Erythroblast (primary cell): ENCODE results near the gene CLNK.

Experiments used
- GATA1 ChIP-seq: IDR thresholded peaks from 2 replicates; pipeline ENCODE4 v1.6.1; 2011; ENCODE audit warnings: low read depth, mild to moderate bottlenecking, control low read depth, low read length, moderate library complexity
- POLR2A ChIP-seq: IDR thresholded peaks from 2 replicates; pipeline ENCODE4 v1.6.1; 2011; ENCODE audit warnings: mild to moderate bottlenecking, low read length

DNA sequence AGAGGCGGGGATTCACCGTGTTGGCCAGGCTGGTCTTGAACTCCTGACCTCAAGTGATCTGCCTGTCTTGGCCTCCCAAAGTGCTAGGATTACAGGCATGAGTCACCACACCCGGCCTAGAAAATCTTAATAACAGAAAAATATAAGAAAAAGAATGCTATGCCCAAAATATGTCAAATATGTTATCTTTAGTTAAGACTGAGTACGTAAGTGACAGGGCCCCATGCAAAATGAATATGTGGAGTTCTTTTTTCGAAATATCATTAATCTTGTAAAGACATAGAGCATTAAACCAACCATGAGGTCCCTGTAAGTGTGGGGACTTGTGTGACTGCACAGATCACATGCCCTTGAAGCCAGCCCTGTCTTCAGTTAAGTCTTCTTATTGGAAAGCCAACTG, 218.4 kb downstream of the CLNK start:
- TF ChIP-seq POLR2A (no peak), GATA1 (no peak)
